Lower leg skin (tissue), 3 donors: ENCODE results near the gene WDTC1.

Experiments used
- CTCF ChIP-seq, 3 donors: fragments of 450-650 bp; IDR thresholded peaks; one replicate each; pipeline ENCODE4 v1.5.1; 2016; ENCODE audit warnings: antibody characterized with exemption in 3 of 3, mild to moderate bottlenecking in 3 of 3, moderate library complexity in 2 of 3
- POLR2A ChIP-seq, 2 donors: fragments of 450-650 bp; IDR thresholded peaks; one replicate each; pipeline ENCODE4 v1.6.1; 2016 to 2017; ENCODE audit warnings: antibody characterized with exemption in 2 of 2, mild to moderate bottlenecking in 1 of 2, moderate library complexity in 1 of 2

- TF ChIP-seq CTCF (IDR thresholded peaks at IDR 0.05) = no peak
- no peak for TF ChIP-seq POLR2A (IDR thresholded peaks at IDR 0.05)
Observed at GRCh38 chr1:27296773-27297291, 62.4 kb downstream of the WDTC1 start.
